H1 (cell line): Measurements from ENCODE around the gene GRM5. TPM values are rescaled to one million over a fixed set of nuclear protein-coding genes. Genes with fewer than 3 reads are reported as not detected.

Experiments used
- CTCF ChIA-PET: fragments of 300-600 bp; sonication (Branson Sonifier 250); formaldehyde crosslinking; loops from one replicate; lab custom pipeline; 2021; ENCODE audit not compliant: partially characterized antibody; lab: Charles Lee
- POLR2A ChIA-PET: fragments of 300-600 bp; sonication (Branson Sonifier 250); formaldehyde crosslinking; loops from one replicate; lab custom pipeline; 2021; ENCODE audit warnings: inconsistent platforms; ENCODE audit not compliant: partially characterized antibody; lab: Charles Lee
- DNase-seq, 2 experiments: peaks; one replicate each; pipeline versions ENCODE4 v3.0.0 to v3.0.0-alpha.2; 2010 to 2022; ENCODE audit warnings: low spot score in 2 of 2, low read depth in 1 of 2, mixed read lengths in 1 of 2
- FAIRE-seq: peaks from 2 replicates; lab custom pipeline; 2011; peaks lifted over from hg19 to GRCh38; lab: Jason Lieb, UNC
- H2AFZ ChIP-seq: 2 replicates; pipeline ENCODE4 v1.8.1; 2012; ENCODE audit warnings: low read length, inconsistent platforms
- H2AK5ac ChIP-seq: 2 replicates; pipeline ENCODE4 v1.6.1; 2013; ENCODE audit warnings: low read depth, low read length
- H2BK120ac ChIP-seq: replicated peaks from 2 replicates; pipeline ENCODE3; 2013; ENCODE audit warnings: low read depth, low read length, inconsistent platforms
- H2BK12ac ChIP-seq: 2 replicates; pipeline ENCODE4 v1.6.1; 2013; ENCODE audit warnings: low read depth, low read length
- H2BK15ac ChIP-seq: 2 replicates; pipeline ENCODE4 v1.6.1; 2013; ENCODE audit warnings: low read length
- H2BK20ac ChIP-seq: 2 replicates; pipeline ENCODE4 v1.6.1; 2013; ENCODE audit warnings: low read length
- H2BK5ac ChIP-seq: 2 replicates; pipeline ENCODE4 v1.6.1; 2013; ENCODE audit warnings: low read depth, low read length
- H3K14ac ChIP-seq: 2 replicates; pipeline ENCODE4 v1.6.1; 2013; ENCODE audit warnings: inconsistent platforms; ENCODE audit not compliant: insufficient read length
- H3K18ac ChIP-seq: 2 replicates; pipeline ENCODE4 v1.6.1; 2013; ENCODE audit warnings: low read length; ENCODE audit errors: extremely low read depth
- H3K23ac ChIP-seq: 2 replicates; pipeline ENCODE4 v1.6.1; 2013; ENCODE audit warnings: inconsistent platforms; ENCODE audit not compliant: insufficient read length
- H3K23me2 ChIP-seq: 2 replicates; pipeline ENCODE4 v1.6.1; 2013; ENCODE audit warnings: low read depth, low read length
- H3K27ac ChIP-seq: 2 replicates; pipeline ENCODE4 v1.6.1; 2011; ENCODE audit warnings: low read depth, low read length, inconsistent platforms
- H3K27me3 ChIP-seq, 4 experiments: replicated peaks in 1 of 4; 1 replicate in 1 of 4; 2 replicates in 3 of 4; pipeline versions ENCODE4 v1.6.1 to v1.8.1; 2011 to 2013; ENCODE audit warnings: low read length in 3 of 4, mild to moderate bottlenecking in 3 of 4, inconsistent platforms in 2 of 4, mixed read lengths in 2 of 4, moderate library complexity in 1 of 4; ENCODE audit not compliant: control insufficient read depth in 3 of 4, insufficient read depth in 3 of 4; ENCODE audit errors: extremely low read depth in 1 of 4
- H3K36me3 ChIP-seq, 4 experiments: 2 replicates each; pipeline versions ENCODE4 v1.6.1 to v1.8.1; 2011 to 2013; ENCODE audit warnings: mild to moderate bottlenecking in 4 of 4, low read length in 3 of 4, moderate library complexity in 2 of 4, control low read depth in 1 of 4, inconsistent platforms in 1 of 4; ENCODE audit not compliant: insufficient read depth in 4 of 4, control insufficient read depth in 2 of 4
- H3K4ac ChIP-seq: replicated peaks from 2 replicates; pipeline ENCODE3; 2013; ENCODE audit warnings: low read length, low read depth, mixed read lengths, inconsistent platforms; ENCODE audit not compliant: insufficient read length
- H3K4me1 ChIP-seq, 4 experiments: replicated peaks in 1 of 4; 1 replicate in 1 of 4; 2 replicates in 3 of 4; pipeline versions ENCODE4 v1.6.1 to v1.8.1; 2011 to 2013; ENCODE audit warnings: low read length in 3 of 4, inconsistent platforms in 2 of 4, mixed read lengths in 1 of 4; ENCODE audit not compliant: insufficient read depth in 4 of 4, control insufficient read depth in 3 of 4
- H3K4me2 ChIP-seq, 2 experiments: 2 replicates each; pipeline versions ENCODE4 v1.6.1 to v1.8.1; 2011 to 2013; ENCODE audit warnings: low read depth in 2 of 2, low read length in 2 of 2, control low read depth in 1 of 2, inconsistent platforms in 1 of 2, mild to moderate bottlenecking in 1 of 2; ENCODE audit not compliant: insufficient read depth in 1 of 2
- H3K4me3 ChIP-seq, 4 experiments: fragments of 200-600, 300-600 bp in 1 of 4; sonication (generic), shearing (Covaris generic), sonication (Bioruptor Twin) in 1 of 4; 2 replicates each; pipeline versions ENCODE4 v1.5.1 to v1.8.1; 2011 to 2016; ENCODE audit warnings: low read length in 4 of 4, low read depth in 3 of 4, control low read depth in 2 of 4, inconsistent platforms in 2 of 4, mild to moderate bottlenecking in 2 of 4, mixed read lengths in 1 of 4, moderate library complexity in 1 of 4; ENCODE audit not compliant: insufficient read depth in 2 of 4; ENCODE audit errors: extremely low read depth in 1 of 4
- H3K56ac ChIP-seq: replicated peaks from 2 replicates; pipeline ENCODE3; 2013; ENCODE audit warnings: low read depth, mild to moderate bottlenecking, mixed read lengths, low read length, inconsistent platforms; ENCODE audit not compliant: insufficient read length
- H3K79me1 ChIP-seq: 2 replicates; pipeline ENCODE4 v1.6.1; 2013; ENCODE audit warnings: low read depth, low read length, control low read depth
- H3K79me2 ChIP-seq, 2 experiments: 2 replicates each; pipeline versions ENCODE4 v1.6.1 to v1.8.1; 2012 to 2013; ENCODE audit warnings: low read length in 2 of 2, mild to moderate bottlenecking in 2 of 2, inconsistent platforms in 1 of 2; ENCODE audit not compliant: insufficient read depth in 2 of 2, control insufficient read depth in 1 of 2
- H3K9ac ChIP-seq, 4 experiments: replicated peaks in 1 of 4; 1 replicate in 1 of 4; 2 replicates in 3 of 4; pipeline versions ENCODE4 v1.6.1 to v1.8.1; 2011 to 2013; ENCODE audit warnings: low read depth in 3 of 4, low read length in 3 of 4, control low read depth in 2 of 4, mild to moderate bottlenecking in 2 of 4, moderate library complexity in 2 of 4, inconsistent platforms in 1 of 4; ENCODE audit errors: extremely low read depth in 1 of 4
- H3K9me3 ChIP-seq, 2 experiments: 2 replicates each; pipeline versions ENCODE4 v1.6.1 to v1.8.1; 2012 to 2013; ENCODE audit warnings: mild to moderate bottlenecking in 2 of 2, moderate library complexity in 2 of 2, control low read depth in 1 of 2, inconsistent platforms in 1 of 2, low read depth in 1 of 2, low read length in 1 of 2, mixed read lengths in 1 of 2; ENCODE audit not compliant: insufficient read depth in 2 of 2
- H4K20me1 ChIP-seq, 2 experiments: replicated peaks in 1 of 2; 2 replicates each; pipeline versions ENCODE3 to v1.8.1; 2011 to 2013; ENCODE audit warnings: inconsistent platforms in 2 of 2, low read length in 2 of 2, mild to moderate bottlenecking in 1 of 2; ENCODE audit not compliant: insufficient read depth in 2 of 2, control insufficient read depth in 1 of 2
- H4K5ac ChIP-seq: 2 replicates; pipeline ENCODE4 v1.6.1; 2013; ENCODE audit warnings: low read length, low read depth, mixed read lengths, inconsistent platforms; ENCODE audit not compliant: insufficient read length
- H4K8ac ChIP-seq: 2 replicates; pipeline ENCODE4 v1.8.0; 2013; ENCODE audit warnings: mild to moderate bottlenecking, moderate library complexity, low read length, inconsistent platforms; ENCODE audit not compliant: insufficient read depth; ENCODE audit errors: extremely low read depth
- H4K91ac ChIP-seq: replicated peaks from 2 replicates; pipeline ENCODE3; 2013; ENCODE audit warnings: low read length, mixed read lengths, inconsistent platforms; ENCODE audit not compliant: insufficient read length
- BACH1 ChIP-seq: IDR thresholded peaks from 2 replicates; pipeline ENCODE4 v1.6.1; 2012; ENCODE audit warnings: low read length, improper control_type of control experiment
- BCL11A ChIP-seq, 2 experiments: IDR thresholded peaks; one replicate each; pipeline ENCODE4 v1.6.1; 2011; ENCODE audit warnings: low read depth in 2 of 2, low read length in 2 of 2, mild to moderate bottlenecking in 2 of 2
- MAFK ChIP-seq: IDR thresholded peaks from 2 replicates; pipeline ENCODE4 v1.6.1; 2012; ENCODE audit warnings: low read depth, mild to moderate bottlenecking, improper control_type of control experiment, low read length
- NRF1 ChIP-seq: IDR thresholded peaks from 2 replicates; pipeline ENCODE4 v1.6.1; 2011; ENCODE audit warnings: mild to moderate bottlenecking, low read depth, low read length, improper control_type of control experiment
- POLR2AphosphoS5 ChIP-seq: IDR thresholded peaks from 2 replicates; pipeline ENCODE4 v1.6.1; 2011; ENCODE audit warnings: low read depth, low read length
- RNF2 ChIP-seq: fragments of 200-900, 300-1000 bp; sonication (generic); IDR thresholded peaks from 2 replicates; pipeline ENCODE4 v1.7.1; 2016; ENCODE audit warnings: borderline replicate concordance, low read depth, mild to moderate bottlenecking, antibody characterized with exemption, low read length; ENCODE audit not compliant: poor library complexity, severe bottlenecking; ENCODE audit errors: missing control alignments
- SUZ12 ChIP-seq: fragments of 200-600 bp; sonication (generic); IDR thresholded peaks from 2 replicates; pipeline ENCODE4 v1.6.1; 2012; ENCODE audit warnings: mild to moderate bottlenecking, inconsistent platforms, low read length, moderate library complexity, mixed read lengths
- TAF7 ChIP-seq: optimal IDR thresholded peaks from 2 replicates; pipeline ENCODE3; 2011; ENCODE audit warnings: low read depth, mild to moderate bottlenecking, inconsistent platforms, low read length, moderate library complexity, borderline replicate concordance
- WGBS, 2 experiments: shearing (Covaris generic) in 1 of 2; methylation state at CpG; one replicate each; pipeline versions ENCODE4 v1.1.6 to v1.1.7; 2013 to 2015; ENCODE audit warnings: low lambda C conversion rate in 2 of 2, mixed read lengths in 2 of 2, inconsistent platforms in 1 of 2, low coverage in 1 of 2, missing lambda C conversion rate in 1 of 2; ENCODE audit not compliant: insufficient replicate concordance in 2 of 2, insufficient coverage in 1 of 2, insufficient read length in 1 of 2; ENCODE audit errors: extremely low coverage in 1 of 2, missing lambda C conversion rate in 1 of 2; 5-methylcytosine and 5-hydroxymethylcytosine counted together
- polyA plus RNA-seq, 7 experiments: library from polyadenylated mRNA; depleted of rRNA in 3 of 7; stranded (reverse) in 5 of 7; unstranded in 2 of 7; fragments of >200 nt in 5 of 7; fragments of 200-250 nt in 2 of 7; gene quantifications; 1 replicate in 5 of 7; 2 replicates in 1 of 7; 4 replicates in 1 of 7; pipeline versions ENCODE4 v1.2.1 to v1.2.3, GENCODE V29; 2011 to 2013; ENCODE audit warnings: missing spikeins in 2 of 7, mixed read lengths in 2 of 7
- total RNA-seq: library from RNA; stranded (reverse); fragmentation: NEBNext Ultra II Directional; extraction: Animal tissue kit (Norgen Biotek cat#: 25700); gene quantifications from 2 replicates; pipeline ENCODE4 v1.2.1, GENCODE V29; 2021
- TF ChIP-seq, protein P1 (sequence below): IDR thresholded peaks from 2 replicates; pipeline ENCODE4 v1.6.1; 2012; ENCODE audit warnings: inconsistent platforms
- TF ChIP-seq, protein P2 (sequence below), 3 experiments: IDR thresholded peaks; 1 replicate in 2 of 3; 2 replicates in 1 of 3; pipeline versions ENCODE4 v1.5.1 to v1.6.1; 2011; ENCODE audit warnings: low read length in 3 of 3, mild to moderate bottlenecking in 3 of 3, inconsistent platforms in 2 of 3, low read depth in 1 of 3, moderate library complexity in 1 of 3; ENCODE audit not compliant: insufficient read depth in 1 of 3; ENCODE audit errors: control extremely low read depth in 1 of 3

GRM5 gene
- total and polyA plus RNA-seq, 2 of the 8 experiments (the other 6 are each of a cell fraction or from before 2014, with no cell fraction given) = 0.15 to 0.43 TPM

DNA sequence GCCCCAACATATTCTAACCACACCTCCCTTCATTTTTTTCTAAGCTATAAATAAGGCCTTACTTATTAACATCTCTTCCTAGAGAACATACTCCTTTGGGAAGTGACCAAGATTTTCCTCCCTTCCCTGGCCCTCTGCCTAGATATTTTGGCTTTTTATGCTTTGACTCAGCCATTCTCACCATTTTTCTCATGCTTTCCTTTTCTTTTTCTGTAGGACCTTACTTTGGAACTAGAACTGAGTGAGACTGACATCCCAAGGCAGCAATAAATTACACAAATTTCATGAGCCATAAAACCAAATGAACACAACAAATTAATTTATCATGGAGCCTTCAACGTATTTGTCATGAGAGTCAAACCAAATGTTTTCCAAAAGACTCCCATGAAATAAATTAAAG lies 585.6 kb downstream of the GRM5 start:
- no peaks in the 10 kb centered on the region for H3K36me3 ChIP-seq
- no peak overlapping the region for H2BK20ac ChIP-seq
- no peak overlapping the region for H2BK120ac ChIP-seq
- H3K79me2 ChIP-seq = no peaks in the 10 kb centered on the region
- FAIRE-seq = no peak
- no peaks in the 10 kb centered on the region for H3K23me2 ChIP-seq
- no peak for DNase-seq
- H2BK5ac ChIP-seq = no peak overlapping the region
- POLR2A ChIA-PET = interaction anchor here (0.5 kb wide), 1 partner anchor 209 kb away, joined by 3 read pairs; no protein-coding TSS in a partner anchor
- no peak overlapping the region for H2BK15ac ChIP-seq
- H3K14ac ChIP-seq = no peak overlapping the region
- no peak overlapping the region for H2AK5ac ChIP-seq
- CTCF ChIA-PET = interaction anchor here (1.0 to 1.3 kb wide), 4 partner anchors 63 to 464 kb away, joined by 3 read pairs; no protein-coding TSS in a partner anchor
- H4K5ac ChIP-seq = no peak overlapping the region
- no peak overlapping the region for H3K56ac ChIP-seq
- H2BK12ac ChIP-seq = no peak overlapping the region
- no peak overlapping the region for H3K23ac ChIP-seq
- H3K4me2 ChIP-seq = no peak overlapping the region
- no peak overlapping the region for H3K27ac ChIP-seq
- H3K4me1 ChIP-seq = no peaks in the 10 kb centered on the region; a peak in 1 of 7 replicates
- H3K4me3 ChIP-seq = no peak overlapping the region
- WGBS, 2 experiments = 83% methylated on average over 1 of the region's 1 CpG; no CpG with 5 or more reads in 1 of the 2 experiments
- H3K27me3 ChIP-seq = no peaks in the 10 kb centered on the region
- H3K9ac ChIP-seq = no peak overlapping the region
- no peaks in the 10 kb centered on the region for H3K9me3 ChIP-seq
- H2AFZ ChIP-seq = no peak overlapping the region
- H4K8ac ChIP-seq = no peak overlapping the region
- no peak overlapping the region for H3K18ac ChIP-seq
- H4K91ac ChIP-seq = no peak overlapping the region
- no peaks in the 10 kb centered on the region for H3K79me1 ChIP-seq
- no peak overlapping the region for H3K4ac ChIP-seq
- H4K20me1 ChIP-seq = no peaks in the 10 kb centered on the region
- TF ChIP-seq POLR2AphosphoS5 (no peak), MAFK (no peak), SUZ12 (no peak), NRF1 (no peak), BCL11A (IDR thresholded peaks at IDR 0.05; ENCODE audit: low read depth in 2 of 2, low read length in 2 of 2) (no peak), BACH1 (no peak), TAF7 (no peak), RNF2 (no peak)
- TF ChIP-seq, protein P1, sequence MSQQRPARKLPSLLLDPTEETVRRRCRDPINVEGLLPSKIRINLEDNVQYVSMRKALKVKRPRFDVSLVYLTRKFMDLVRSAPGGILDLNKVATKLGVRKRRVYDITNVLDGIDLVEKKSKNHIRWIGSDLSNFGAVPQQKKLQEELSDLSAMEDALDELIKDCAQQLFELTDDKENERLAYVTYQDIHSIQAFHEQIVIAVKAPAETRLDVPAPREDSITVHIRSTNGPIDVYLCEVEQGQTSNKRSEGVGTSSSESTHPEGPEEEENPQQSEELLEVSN = no peak
- TF ChIP-seq, protein P2, sequence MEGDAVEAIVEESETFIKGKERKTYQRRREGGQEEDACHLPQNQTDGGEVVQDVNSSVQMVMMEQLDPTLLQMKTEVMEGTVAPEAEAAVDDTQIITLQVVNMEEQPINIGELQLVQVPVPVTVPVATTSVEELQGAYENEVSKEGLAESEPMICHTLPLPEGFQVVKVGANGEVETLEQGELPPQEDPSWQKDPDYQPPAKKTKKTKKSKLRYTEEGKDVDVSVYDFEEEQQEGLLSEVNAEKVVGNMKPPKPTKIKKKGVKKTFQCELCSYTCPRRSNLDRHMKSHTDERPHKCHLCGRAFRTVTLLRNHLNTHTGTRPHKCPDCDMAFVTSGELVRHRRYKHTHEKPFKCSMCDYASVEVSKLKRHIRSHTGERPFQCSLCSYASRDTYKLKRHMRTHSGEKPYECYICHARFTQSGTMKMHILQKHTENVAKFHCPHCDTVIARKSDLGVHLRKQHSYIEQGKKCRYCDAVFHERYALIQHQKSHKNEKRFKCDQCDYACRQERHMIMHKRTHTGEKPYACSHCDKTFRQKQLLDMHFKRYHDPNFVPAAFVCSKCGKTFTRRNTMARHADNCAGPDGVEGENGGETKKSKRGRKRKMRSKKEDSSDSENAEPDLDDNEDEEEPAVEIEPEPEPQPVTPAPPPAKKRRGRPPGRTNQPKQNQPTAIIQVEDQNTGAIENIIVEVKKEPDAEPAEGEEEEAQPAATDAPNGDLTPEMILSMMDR (IDR thresholded peaks at IDR 0.05; ENCODE audit: control extremely low read depth in 1 of 3, insufficient read depth in 1 of 3, low read depth in 1 of 3, low read length in 3 of 3) = no peak
